ENCODE measurements around the gene DMBT1.

GRCh38 chr10:122561792-122562191 is 1.2 kb downstream of the DMBT1 start:
- TF ChIP-seq EZH2 (IDR thresholded peaks at IDR 0.05; ENCODE audit: insufficient read depth, low read length) (no peak), CTCF (IDR thresholded peaks at IDR 0.05; ENCODE audit: insufficient read depth, low read depth, low read length) (no peak)
